Ammon's horn (tissue), 1 donor: ENCODE results near the gene ZBTB8A.
A peak's percentile ranks its signal among the peaks of the same experiment; 100 is the strongest.
"Not testable (repeated sequence)": the region's sequence is repeated elsewhere in the genome, so short reads cannot be mapped to it uniquely, and the experiment has no call there.

ENCODE experiments used
- DNase-seq: peaks from one replicate; pipeline ENCODE4 v3.0.0-alpha.2; 2016; ENCODE audit warnings: low spot score

Gene ZBTB8A

DNA sequence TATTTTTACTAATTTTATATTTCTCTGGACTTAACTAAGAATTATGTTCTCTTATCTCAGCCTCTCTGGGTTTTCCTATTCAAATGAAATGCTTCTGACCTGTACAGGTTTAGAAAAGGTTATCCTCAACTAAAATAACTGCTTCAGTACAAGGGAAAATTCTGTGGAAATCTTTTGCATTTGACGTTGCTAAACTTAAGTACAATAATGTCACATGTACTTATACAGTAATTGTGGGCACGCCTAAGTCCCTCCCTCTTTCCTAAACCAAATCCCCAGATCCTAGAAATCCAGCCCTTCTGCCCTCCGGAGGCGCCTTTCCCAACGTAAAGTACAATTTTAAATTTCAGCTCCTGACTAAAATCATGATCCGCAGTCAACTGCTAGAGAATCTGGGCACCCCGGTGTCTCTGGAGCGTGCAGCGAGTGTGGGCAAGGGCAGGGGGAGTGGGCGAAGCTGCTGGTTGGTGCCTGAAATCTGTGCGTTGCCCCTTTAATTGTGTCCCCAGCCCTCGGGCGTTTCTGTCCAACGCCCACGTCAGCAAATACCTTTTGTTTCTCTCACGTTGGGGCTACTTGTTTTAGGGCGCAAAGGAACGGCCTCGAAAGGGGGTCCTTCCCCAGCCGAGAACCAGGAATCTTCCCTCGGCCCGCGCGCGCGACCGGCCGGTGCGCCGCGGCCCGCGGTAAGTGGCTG lies at the start of gene ZBTB8A:
Gene ZBTB8A, plus strand, starts transcription at position 541 of the 697 bp plus-strand sequence. CDS start 53,505 bp downstream, outside the sequence.
- peak; percentile 39 for DNase-seq

DNA sequence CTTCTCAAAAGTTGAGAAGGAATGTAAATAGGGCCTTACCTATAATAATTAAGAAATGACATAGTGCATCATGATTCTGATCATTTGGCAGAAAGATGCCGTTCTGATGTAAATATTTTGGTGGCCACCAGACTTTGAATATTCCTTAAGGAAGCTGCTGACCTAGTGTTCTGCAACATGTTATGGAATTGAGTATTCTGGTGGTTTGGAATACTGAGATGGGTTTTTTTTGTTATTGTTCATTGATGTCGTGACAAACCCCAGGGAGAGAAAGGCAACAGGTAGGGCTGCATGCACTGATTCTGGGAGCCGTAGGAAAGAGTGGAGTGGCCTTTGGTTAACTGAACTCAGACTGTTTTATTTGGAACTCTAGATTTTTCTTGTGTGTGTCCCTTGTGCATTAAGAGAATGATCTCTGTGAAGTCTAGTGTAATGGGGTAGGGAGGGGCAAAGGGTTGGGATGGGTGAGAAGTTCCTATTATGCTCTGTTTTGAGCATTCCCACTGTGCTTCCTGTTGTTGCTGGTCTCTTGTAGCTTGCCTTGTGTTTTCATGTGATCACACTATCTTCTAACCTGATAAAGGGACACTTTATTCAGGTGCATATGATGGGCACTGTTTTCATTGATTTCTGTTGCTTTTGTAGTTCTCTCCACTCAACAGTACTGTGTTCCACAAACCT lies 49.3 kb upstream of the ZBTB8A start:
- no peak for DNase-seq

DNA sequence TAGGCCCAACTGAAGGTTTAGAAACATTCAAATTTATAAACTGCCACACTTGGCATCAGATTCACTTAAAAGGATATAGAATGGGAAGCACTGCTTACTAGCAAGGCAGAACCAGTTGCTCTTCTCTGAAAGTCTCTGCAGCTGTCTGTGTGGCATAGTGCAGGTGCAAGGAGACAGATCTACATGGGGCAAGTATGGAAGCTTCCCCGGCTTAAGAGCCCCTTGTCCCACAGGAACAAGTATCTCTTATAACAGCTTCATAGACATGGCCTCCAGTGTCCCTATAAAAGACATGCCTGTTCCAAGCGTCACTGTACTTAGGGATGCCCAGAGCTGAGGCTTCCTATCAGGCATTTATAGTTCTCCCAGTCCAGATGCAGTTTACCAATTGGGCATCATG lies 47.8 kb upstream of the ZBTB8A start:
- no peak for DNase-seq

DNA sequence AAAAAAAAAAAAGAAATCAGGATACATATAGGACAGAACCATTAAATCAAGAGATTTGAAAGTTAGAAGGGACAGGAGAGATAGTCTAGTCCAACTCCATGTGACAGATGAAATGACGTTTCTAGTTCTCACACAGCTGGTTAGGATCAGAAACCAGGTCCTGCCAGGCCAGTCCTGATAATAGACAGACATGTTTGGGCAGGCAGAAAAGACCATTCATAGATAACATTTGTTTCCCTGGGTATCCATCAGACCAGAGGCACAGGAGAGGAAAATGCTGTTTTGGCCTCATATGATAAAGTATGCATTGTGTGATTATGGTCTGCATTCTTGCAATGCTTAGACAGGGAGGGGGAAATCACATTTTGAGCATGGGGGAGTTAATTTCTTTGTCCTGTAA lies 45.0 kb upstream of the ZBTB8A start:
- DNase-seq, result no peak

DNA sequence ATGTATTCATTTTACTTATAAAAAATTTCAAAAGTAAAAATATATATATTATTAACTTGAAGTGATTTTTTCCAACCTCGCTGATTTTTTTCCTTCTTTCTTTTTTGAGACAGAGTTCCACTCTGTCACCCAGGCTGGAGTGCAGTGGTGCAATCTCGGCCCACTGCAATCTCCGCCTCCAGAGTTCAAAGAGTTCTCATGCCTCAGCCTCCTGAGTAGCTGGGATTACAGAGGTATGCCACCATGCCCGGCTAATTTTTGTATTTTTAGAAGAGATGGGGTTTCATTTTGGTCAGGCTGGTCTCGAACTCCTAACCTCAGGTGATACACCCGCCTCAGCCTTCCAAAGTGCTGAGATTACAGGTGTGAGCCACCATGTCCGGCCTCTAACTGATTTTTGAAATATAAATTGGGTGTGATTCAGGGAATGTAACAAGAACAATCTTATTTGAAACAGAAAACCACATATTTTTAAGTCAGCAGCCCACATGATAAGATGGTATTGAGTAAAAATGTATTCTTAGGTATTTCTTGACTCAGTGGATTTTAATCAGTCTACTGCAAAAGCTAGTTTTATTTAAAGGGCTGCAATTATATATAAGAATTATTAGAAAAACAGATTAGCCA lies 44.4 kb upstream of the ZBTB8A start:
- DNase-seq, result no peak

DNA sequence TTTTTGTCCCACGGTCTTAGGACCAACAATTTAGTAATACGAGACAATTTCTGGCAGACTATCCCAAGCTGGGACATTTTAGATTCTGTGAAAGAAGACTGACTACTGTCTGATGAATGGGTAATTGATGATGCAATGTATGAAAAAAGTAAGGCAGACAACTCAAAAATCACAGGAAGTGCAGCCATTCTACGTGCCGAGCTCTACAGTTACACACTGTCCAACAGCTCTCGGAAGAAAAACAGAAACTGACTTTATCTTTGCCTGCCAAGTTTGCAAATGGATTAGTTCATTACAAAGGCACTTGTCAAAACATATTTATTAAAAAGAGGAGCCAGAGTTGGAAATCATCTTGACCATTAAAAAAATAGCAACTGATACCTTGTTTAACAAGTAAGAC lies 43.1 kb upstream of the ZBTB8A start:
- no peak for DNase-seq

DNA sequence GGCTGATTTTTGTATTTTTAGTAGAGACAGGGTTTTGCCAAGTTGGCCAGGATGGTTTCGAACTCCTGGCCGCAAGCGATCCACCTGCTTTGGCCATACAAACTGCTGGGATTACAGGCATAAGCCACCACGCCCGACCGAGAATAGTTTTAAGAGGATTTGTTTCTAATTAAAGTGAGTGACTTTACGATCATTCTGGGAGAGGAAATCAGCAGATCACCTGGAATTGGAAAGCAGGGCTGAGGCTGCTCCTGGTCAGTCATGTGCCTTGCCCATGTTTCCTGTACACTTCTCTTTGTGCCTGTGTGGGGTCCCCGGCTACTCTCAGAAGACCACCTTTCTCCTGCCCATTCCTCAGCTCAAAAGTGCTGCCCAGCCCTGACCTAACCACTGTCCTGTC lies 40.5 kb upstream of the ZBTB8A start:
- DNase-seq, result no peak

DNA sequence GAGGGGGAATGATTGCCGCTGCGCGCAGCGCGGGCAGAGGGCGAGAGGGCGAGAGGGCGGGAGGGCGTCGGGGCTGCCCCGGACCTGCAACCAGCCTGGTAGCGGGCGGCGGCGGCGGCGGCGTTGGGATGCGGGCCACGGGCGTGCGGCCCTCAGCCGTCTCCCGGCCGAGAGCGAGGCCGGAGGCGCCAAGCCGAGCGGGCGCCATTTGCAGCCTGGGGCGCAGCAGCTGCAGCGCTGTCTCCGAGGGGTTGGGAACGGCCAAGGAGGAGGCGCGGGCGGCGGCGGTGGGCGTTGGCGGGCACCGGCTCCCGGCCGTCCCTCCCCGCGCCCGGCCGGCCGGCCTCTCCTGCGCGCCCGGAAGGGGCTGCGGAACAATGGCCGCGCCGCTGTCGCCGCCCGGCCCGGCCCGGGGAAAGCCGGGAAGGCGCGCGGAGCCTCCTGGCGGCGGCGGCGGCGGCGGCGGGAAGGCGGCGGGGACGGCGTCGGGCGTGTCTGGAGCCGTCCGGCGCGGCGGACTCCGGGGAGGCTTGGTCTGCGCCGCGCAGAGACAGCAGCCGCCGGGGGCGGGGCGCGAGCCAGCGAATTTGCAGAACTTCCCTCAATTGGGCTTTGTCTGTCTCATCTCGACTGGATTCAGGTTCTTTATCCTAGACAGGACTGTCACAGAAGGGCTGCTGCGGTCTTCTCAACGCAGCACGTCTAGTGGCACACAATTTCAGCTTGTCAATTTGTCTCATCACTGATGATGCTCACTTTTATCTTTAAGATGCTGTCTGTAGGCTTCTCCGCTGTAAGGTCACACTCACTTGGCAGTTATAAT lies 38.6 kb upstream of the ZBTB8A start:
- DNase-seq, result peak; percentile 60

DNA sequence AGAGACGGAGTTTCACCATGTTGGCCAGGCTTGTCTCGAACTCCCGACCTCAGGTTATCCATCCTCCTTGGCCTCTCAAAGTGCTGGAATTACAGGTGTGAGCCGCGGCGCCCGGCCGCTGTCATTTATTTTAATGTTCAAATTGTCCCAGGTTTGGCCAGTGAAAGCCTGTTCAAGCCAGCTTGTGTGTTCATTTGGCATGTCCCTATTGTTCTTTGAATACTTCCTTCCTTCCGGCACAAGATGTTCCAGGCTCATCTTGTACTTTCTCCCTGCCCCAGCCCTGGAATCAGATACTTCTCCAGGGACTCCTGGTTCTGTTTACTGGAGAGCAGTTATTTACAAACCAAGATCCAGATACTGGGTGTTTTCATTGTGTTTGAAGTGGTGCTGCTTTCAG lies 37.4 kb upstream of the ZBTB8A start:
- no peak for DNase-seq

DNA sequence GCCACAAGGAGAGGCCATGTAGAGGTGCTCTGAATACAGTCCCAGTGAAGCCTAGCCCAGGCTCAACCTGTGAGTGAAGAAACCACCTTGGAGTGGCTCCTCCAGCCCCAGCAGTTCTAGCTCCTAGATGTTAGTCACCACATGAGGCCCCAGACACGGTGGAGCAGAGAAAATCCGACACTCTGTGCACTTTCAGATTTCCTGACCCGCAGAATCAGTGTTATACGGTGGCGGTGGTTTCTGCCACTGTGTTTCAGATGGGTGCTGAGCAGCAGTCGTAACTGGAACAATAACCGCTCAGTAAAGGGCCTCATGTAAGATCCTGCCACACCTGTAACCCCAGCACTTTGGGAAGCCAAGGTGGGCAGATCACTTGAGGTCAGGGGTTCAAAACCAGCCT lies 36.1 kb upstream of the ZBTB8A start:
- DNase-seq, result no peak

DNA sequence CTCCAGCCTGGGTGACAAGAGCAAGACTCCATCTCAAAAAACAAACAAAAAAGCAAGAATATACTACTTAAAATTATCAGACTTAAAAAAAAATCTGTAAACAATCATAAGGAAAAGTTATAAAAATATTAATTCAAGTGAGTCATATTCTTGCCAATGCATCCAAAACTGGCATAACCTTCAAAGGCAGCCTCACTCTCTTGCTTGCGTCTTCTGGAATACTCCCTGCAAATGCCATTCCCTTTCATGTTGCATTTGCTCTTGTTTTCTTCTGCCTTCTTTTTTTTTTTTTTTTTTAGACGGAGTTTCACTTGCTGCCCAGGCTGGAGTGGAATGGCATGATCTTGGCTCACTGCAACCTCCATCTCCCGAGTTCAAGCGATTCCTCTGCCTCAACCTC lies 32.2 kb upstream of the ZBTB8A start:
- DNase-seq, result no peak

DNA sequence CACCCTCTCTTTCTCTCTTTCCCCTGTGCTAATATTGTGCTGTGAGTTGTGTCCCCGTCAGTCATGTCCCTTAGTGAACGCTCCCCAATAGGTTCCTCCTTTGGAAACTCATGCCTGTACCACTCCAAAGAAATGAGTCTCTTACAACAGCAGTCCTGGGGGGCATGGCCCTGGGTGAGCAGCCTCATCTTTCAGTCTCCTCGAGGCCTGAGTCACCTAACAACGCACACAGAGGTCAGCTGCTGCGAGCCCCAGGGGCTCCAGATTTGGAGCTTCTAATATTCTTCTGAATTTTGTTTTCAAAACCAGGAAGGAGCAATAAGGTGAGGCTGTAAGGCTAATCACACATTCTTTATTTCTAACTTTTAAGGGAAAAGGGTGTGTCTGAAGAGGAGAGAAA lies 30.5 kb upstream of the ZBTB8A start:
- DNase-seq, result no peak

DNA sequence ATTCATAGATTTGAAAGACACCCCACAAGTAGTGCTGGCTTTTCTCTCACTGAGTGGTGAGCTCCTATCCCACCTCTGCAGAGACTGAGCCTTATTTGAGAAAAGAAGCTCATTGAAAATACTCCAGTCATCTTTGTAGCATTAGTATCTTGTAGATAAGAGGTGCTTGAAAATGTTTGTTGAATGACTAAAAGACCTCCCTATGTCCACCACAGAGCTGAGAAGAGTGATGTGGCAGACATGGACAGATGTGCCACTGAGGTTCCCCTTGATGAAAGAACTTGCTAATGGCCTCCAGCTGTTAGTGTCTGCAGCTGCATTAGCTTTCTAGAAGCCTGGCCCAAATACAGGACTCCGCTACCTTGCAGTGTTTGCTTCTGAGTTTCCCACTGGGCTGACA lies 29.3 kb upstream of the ZBTB8A start:
- no peak for DNase-seq

DNA sequence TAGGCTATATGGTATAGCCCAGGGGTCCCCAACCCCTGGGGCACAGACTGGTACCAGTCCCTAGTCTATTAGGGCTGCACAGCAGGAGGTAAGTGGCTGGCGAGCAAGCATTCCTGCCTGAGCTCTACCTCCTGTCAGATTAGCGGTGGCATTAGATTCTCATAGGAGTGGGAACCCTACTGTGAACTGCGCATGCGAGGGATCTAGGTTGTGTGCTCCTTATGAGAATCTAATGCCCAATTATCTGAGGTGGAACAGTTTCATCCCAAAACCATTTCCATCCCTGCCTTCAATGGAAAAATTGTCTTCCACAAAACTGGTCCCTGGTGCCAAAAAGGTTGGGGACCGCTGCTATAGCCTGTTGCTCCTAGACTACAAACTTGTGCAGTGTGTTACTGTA lies 22.8 kb upstream of the ZBTB8A start:
- DNase-seq, result no peak

DNA sequence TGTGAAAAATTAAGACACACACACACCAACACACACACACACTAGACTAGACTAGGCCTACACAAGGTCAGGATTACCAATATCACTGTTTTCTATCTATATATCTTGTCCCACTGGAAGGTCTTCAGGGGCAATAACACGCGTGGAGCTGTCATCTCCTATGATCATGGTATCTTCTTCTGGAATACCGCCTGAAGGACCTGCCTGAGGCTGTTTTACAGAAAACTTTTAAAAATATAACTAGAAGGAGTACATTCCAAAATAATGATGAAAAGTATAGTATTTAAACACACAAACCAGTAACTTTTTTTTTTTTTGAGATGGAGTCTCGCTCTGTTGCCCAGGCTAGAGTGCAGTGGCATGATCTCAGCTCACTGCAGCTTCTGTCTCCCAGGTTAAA lies 20.3 kb upstream of the ZBTB8A start:
- DNase-seq, result no peak

DNA sequence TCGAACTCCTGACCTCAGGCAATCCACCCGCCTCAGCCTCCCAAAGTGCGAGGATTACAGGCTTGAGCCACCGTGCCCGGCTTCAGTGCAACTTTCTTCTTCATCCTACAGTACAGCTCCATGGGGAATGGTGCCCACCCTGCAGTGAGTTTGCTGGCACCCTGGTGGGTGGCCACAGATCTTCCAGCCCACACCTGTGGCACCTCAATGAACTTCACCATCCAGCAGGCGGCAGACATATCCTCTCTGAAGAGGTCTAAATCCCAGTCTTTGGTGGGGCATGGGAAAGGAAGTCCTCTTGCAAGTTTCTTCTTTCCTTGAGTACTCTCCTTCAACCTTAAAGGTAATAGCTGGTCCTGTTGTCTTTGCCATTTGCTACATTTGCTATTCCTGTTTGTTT lies 18.1 kb upstream of the ZBTB8A start:
- DNase-seq, result no peak

DNA sequence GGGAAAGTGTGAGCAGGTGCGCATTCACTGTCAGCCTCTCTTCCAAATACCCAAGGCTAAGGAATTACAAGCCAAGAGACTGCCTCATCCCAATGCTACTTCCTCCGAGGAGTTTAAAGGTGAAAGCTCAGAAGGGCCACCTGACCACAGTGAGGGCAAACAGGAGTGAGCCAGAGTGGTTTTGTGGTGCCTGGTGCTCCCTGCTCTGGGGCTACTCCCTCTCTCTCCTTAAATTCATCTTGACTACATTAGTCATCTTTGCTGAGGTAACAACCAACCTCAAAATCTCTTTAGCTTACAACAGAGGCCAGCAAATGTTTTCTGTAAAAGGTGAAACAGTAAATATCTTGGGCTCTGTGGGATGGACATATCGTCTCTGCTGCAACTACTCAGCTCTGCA lies 14.2 kb upstream of the ZBTB8A start:
- DNase-seq, result no peak

DNA sequence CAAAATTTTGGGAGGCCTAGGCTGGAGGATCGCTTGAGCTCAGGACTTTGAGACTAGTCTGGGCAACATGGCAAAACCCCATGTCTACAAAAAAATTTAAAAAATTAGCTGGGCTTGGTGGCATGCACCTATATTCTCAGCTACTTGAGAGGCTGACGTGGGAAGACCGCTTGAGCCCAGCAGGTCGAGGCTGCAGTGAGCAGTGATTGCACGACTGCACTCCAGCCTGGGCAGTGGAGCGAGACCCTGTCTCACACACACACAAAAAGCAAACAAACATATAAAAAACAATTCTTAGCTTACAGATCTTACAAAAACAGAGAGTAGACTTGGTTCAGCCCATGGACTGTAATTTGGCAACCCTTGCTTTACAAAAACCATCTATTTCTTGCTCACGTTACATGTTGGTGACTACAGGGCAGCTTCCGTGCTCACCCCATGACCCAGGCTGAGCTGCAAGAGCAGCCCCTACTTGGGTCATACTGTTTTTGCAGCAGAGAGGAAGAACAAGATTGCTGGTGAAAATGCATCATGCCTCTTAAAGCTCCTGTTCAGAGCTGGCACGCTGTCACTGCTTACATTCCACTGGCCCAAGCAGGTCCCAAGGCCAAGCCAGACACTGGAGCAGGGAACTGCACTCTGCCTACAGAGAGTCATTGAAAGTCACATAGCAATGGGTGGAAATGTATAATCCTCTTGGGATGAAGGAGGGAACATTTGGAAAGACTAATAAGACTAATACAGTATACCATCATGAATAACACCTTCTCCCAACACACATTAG lies 13.4 kb upstream of the ZBTB8A start:
- no peak for DNase-seq

DNA sequence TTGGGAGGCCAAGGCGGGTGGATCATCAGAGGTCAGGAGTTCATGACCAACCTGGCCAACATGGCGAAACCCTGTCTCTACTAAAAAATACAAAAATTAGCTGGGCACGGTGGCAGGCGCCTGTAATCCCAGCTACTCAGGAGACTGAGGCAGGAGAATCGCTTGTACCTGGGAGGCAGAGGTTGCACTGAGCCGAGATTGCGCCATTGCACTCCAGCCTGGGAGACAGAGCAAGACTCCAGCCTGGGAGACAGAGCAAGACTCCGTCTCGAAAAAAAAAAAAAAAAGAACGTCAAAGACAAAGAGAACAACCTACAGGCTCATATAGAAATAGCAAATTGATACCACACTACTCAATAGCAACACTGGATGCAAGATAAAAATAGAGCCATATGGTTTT lies 10.7 kb upstream of the ZBTB8A start:
- not testable (repeated sequence) for DNase-seq

DNA sequence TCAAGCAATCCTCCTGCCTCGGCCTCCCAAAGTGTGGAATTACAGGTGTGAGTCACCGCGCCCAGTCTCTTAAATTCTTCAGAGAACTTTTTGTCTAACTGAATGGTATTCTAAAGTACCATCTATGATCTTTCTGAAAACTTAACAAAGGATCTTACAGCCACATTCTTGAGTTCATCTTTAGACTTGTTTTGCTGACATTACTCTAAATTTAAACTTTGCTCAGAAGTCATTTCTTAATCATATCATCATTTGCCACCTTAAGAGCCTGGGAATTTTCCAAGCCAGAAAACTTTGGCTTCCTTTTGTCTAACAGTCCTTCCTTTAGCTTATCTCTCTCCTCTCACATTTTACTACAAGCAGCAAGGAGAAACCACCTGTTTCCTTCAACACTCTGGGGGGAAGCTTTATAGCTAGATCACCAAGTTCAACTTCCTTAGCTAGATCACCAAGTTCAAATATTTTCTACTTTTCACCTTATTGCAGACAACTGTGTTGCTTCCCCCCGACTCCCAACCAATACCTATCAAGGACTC lies 5.4 kb upstream of the ZBTB8A start:
- no peak for DNase-seq

DNA sequence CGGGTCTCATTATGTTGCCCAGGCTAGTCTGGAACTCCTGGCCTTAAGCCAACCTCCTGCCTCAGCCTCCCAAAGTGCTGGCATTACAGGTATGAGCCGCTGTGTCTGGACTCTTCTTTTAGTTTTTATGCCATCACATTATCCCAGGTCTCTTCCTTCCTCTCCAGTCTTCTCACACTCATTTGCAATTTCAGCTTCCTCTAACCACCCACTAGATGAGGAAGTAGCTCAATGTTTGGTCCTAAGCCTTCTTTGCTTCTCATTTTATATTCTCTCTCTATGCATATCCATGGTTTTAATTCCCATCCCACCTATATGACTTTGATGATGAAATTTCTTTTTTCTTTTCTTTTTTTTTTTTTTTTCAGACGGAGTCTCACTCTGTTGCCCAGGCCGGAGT lies 3.1 kb upstream of the ZBTB8A start:
- peak; percentile 18 for DNase-seq

DNA sequence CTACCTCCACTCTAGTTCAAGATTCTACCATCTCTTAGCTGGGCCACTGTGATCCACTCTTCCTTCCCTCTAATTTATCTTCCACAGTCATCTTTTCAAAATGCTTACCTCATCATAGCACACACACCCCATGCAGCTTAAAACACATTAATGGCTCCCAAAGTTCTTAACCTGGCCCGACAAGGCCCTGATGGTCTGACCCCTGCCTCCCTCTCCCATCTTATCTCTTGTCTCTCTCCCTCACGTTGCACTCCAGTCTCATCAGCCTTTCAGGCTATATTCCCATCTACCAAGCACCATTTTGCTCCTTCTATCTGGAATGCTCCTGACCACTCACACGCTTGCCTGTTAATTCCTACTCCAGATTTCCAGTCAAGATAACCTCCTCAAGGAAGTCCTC lies 2.5 kb upstream of the ZBTB8A start:
- DNase-seq, result no peak
